MM.1S (cell line): ENCODE data around the gene RAC3.

Experiments
- CTCF ChIP-seq: fragments of 300-600 bp; sonication (generic); IDR thresholded peaks from 2 replicates; pipeline ENCODE4 v1.5.1; 2016; ENCODE audit warnings: antibody characterized with exemption, low read length, mixed read lengths
- EZH2phosphoT487 ChIP-seq: fragments of 300-600 bp; sonication (generic); IDR thresholded peaks from 2 replicates; pipeline ENCODE4 v1.6.1; 2018; ENCODE audit warnings: antibody characterized with exemption, low read length

GRCh38 chr17:82045936-82046484 is 14.5 kb downstream of the RAC3 start:
- no peak for TF ChIP-seq CTCF
- TF ChIP-seq EZH2phosphoT487: no peak
